IMR-90 (cell line): ENCODE data around the gene CDH23. TPM values are rescaled to one million over a fixed set of nuclear protein-coding genes. Genes with fewer than 3 reads are reported as not detected.

Experiments used
- ATAC-seq: fragments of 200-7000 bp; cut with Tn5 transposase; 2 replicates; pipeline ENCODE4 v1.9.1; 2020; ENCODE audit warnings: low read depth, mild to moderate bottlenecking, moderate library complexity
- BruUV-seq: library from RNA; stranded (reverse); fragments of 400-500 nt; replicated peaks from 2 replicates; lab custom pipeline; 2021; lab: Mats Ljungman, UMichigan
- CTCF ChIA-PET: fragments of 300-600 bp; formaldehyde crosslinking; extraction: SDS; loops from one replicate; lab custom pipeline; 2021; ENCODE audit warnings: antibody characterized with exemption; lab: Yijun Ruan, JAX
- POLR2A ChIA-PET: fragments of 300-600 bp; sonication (Branson Sonifier 250); formaldehyde crosslinking; loops from one replicate; lab custom pipeline; 2022; ENCODE audit warnings: antibody characterized with exemption; ENCODE audit not compliant: unreplicated experiment; lab: Charles Lee
- DNase-seq: peaks from one replicate; pipeline ENCODE4 v3.0.0; 2013
- H2AFZ ChIP-seq: replicated peaks from 2 replicates; pipeline ENCODE3; 2013; ENCODE audit warnings: low read length, mild to moderate bottlenecking; ENCODE audit not compliant: poor library complexity
- H2AK5ac ChIP-seq: 2 replicates; pipeline ENCODE4 v1.6.1; 2013; ENCODE audit warnings: low read depth, low read length, inconsistent platforms
- H2AK9ac ChIP-seq: replicated peaks from 2 replicates; pipeline ENCODE3; 2013; ENCODE audit warnings: mild to moderate bottlenecking, low read depth, low read length, moderate library complexity; ENCODE audit not compliant: poor library complexity
- H2BK120ac ChIP-seq: 2 replicates; pipeline ENCODE4 v1.6.1; 2013; ENCODE audit warnings: low read depth, low read length, inconsistent platforms
- H2BK15ac ChIP-seq: 3 replicates; pipeline ENCODE4 v1.6.1; 2013; ENCODE audit warnings: low read depth, low read length, inconsistent platforms
- H2BK20ac ChIP-seq: 2 replicates; pipeline ENCODE4 v1.6.1; 2013; ENCODE audit warnings: low read depth, mild to moderate bottlenecking, inconsistent platforms, low read length, moderate library complexity
- H2BK5ac ChIP-seq: 2 replicates; pipeline ENCODE4 v1.6.1; 2013; ENCODE audit warnings: mild to moderate bottlenecking, low read depth, low read length, inconsistent platforms; ENCODE audit not compliant: poor library complexity, severe bottlenecking
- H3K14ac ChIP-seq: replicated peaks from 2 replicates; pipeline ENCODE4 v1.6.1; 2013; ENCODE audit warnings: low read depth, low read length, inconsistent platforms
- H3K18ac ChIP-seq: 2 replicates; pipeline ENCODE4 v1.6.1; 2013; ENCODE audit warnings: low read depth, low read length, control low read depth
- H3K23ac ChIP-seq: 2 replicates; pipeline ENCODE4 v1.6.1; 2013; ENCODE audit warnings: low read depth, low read length, inconsistent platforms
- H3K27ac ChIP-seq: 2 replicates; pipeline ENCODE4 v1.5.1; 2013; ENCODE audit warnings: mild to moderate bottlenecking, control low read depth, low read length; ENCODE audit not compliant: insufficient read depth
- H3K27me3 ChIP-seq: 2 replicates; pipeline ENCODE4 v1.6.1; 2013; ENCODE audit warnings: low read length; ENCODE audit not compliant: control insufficient read depth, insufficient read depth
- H3K36me3 ChIP-seq: 2 replicates; pipeline ENCODE4 v1.6.1; 2013; ENCODE audit warnings: low read length, mixed read lengths; ENCODE audit not compliant: control insufficient read depth, insufficient read depth
- H3K4ac ChIP-seq: 2 replicates; pipeline ENCODE4 v1.6.1; 2013; ENCODE audit warnings: low read depth, low read length, inconsistent platforms
- H3K4me1 ChIP-seq: 2 replicates; pipeline ENCODE4 v1.6.1; 2013; ENCODE audit warnings: low read length, mixed read lengths; ENCODE audit not compliant: control insufficient read depth, insufficient read depth
- H3K4me2 ChIP-seq: 2 replicates; pipeline ENCODE4 v1.6.1; 2013; ENCODE audit warnings: low read depth, mild to moderate bottlenecking, control low read depth, low read length, moderate library complexity
- H3K4me3 ChIP-seq: 2 replicates; pipeline ENCODE4 v1.5.1; 2013; ENCODE audit warnings: low read depth, mild to moderate bottlenecking, control low read depth, low read length, moderate library complexity; ENCODE audit not compliant: insufficient read depth
- H3K56ac ChIP-seq: 2 replicates; pipeline ENCODE4 v1.6.1; 2013; ENCODE audit warnings: low read length, inconsistent platforms; ENCODE audit not compliant: insufficient read depth; ENCODE audit errors: extremely low read depth
- H3K79me1 ChIP-seq, 2 experiments: 2 replicates each; pipeline ENCODE4 v1.6.1; 2013; ENCODE audit warnings: low read length in 2 of 2, inconsistent platforms in 1 of 2, low read depth in 1 of 2
- H3K9ac ChIP-seq: 2 replicates; pipeline ENCODE4 v1.6.1; 2013; ENCODE audit warnings: low read depth, low read length, control low read depth
- H3K9me1 ChIP-seq: 2 replicates; pipeline ENCODE4 v1.6.1; 2013; ENCODE audit warnings: low read length, inconsistent platforms; ENCODE audit not compliant: insufficient read depth
- H3K9me3 ChIP-seq: 2 replicates; pipeline ENCODE4 v1.6.1; 2013; ENCODE audit warnings: low read length; ENCODE audit not compliant: control insufficient read depth, insufficient read depth
- H4K20me1 ChIP-seq: 2 replicates; pipeline ENCODE4 v1.6.1; 2013; ENCODE audit warnings: low read length, inconsistent platforms; ENCODE audit not compliant: insufficient read depth
- H4K5ac ChIP-seq: 2 replicates; pipeline ENCODE4 v1.6.1; 2013; ENCODE audit warnings: mild to moderate bottlenecking, low read depth, low read length, control low read depth
- H4K8ac ChIP-seq, 2 experiments: 2 replicates each; pipeline ENCODE4 v1.6.1; 2013; ENCODE audit warnings: low read depth in 2 of 2, low read length in 2 of 2, control low read depth in 1 of 2, inconsistent platforms in 1 of 2
- H4K91ac ChIP-seq: 2 replicates; pipeline ENCODE4 v1.6.1; 2013; ENCODE audit warnings: low read depth, low read length, inconsistent platforms; ENCODE audit not compliant: insufficient read depth
- BHLHE40 ChIP-seq: fragments of 150-350 bp; IDR thresholded peaks from 2 replicates; pipeline ENCODE4 v1.6.1; 2016; ENCODE audit warnings: mild to moderate bottlenecking, low read depth, low read length
- CEBPB ChIP-seq: IDR thresholded peaks from 2 replicates; pipeline ENCODE4 v1.6.1; 2012; ENCODE audit warnings: low read depth, low read length, improper control_type of control experiment
- CHD1 ChIP-seq: IDR thresholded peaks from 2 replicates; pipeline ENCODE4 v1.6.1; 2012; ENCODE audit warnings: low read depth, low read length, improper control_type of control experiment
- CTCF ChIP-seq: conservative IDR thresholded peaks from 2 replicates; pipeline ENCODE4 v1.5.1; 2012; ENCODE audit warnings: mild to moderate bottlenecking, low read depth, low read length, improper control_type of control experiment
- FOS ChIP-seq: fragments of 150-350 bp; IDR thresholded peaks from 2 replicates; pipeline ENCODE4 v1.6.1; 2016; ENCODE audit warnings: low read depth, low read length
- MAFK ChIP-seq: IDR thresholded peaks from 2 replicates; pipeline ENCODE4 v1.6.1; 2012; ENCODE audit warnings: low read depth, low read length, improper control_type of control experiment
- NFE2L2 ChIP-seq: fragments of 150-350 bp; IDR thresholded peaks from 2 replicates; pipeline ENCODE4 v1.6.1; 2016; ENCODE audit warnings: low read depth, mild to moderate bottlenecking, low read length
- POLR2A ChIP-seq: IDR thresholded peaks from 2 replicates; pipeline ENCODE4 v1.6.1; 2012; ENCODE audit warnings: mild to moderate bottlenecking, low read depth, low read length
- RAD21 ChIP-seq: IDR thresholded peaks from 2 replicates; pipeline ENCODE4 v1.6.1; 2012; ENCODE audit warnings: low read length, improper control_type of control experiment
- SMC3 ChIP-seq: fragments of 150-350 bp; IDR thresholded peaks from 2 replicates; pipeline ENCODE4 v1.6.1; 2016; ENCODE audit warnings: low read depth, mild to moderate bottlenecking, antibody characterized with exemption, low read length, moderate library complexity
- USF2 ChIP-seq: fragments of 150-350 bp; IDR thresholded peaks from 2 replicates; pipeline ENCODE4 v1.6.1; 2017; ENCODE audit warnings: mild to moderate bottlenecking, antibody characterized with exemption, low read length, low read depth
- WGBS, 2 experiments: methylation state at CpG; one replicate each; pipeline versions ENCODE4 v1.1.5 to v1.1.7; 2013; ENCODE audit warnings: missing lambda C conversion rate in 2 of 2; ENCODE audit not compliant: insufficient read length in 1 of 2; ENCODE audit errors: extremely low coverage in 2 of 2; 5-methylcytosine and 5-hydroxymethylcytosine counted together
- dilution Hi-C: fragments of 300-500 bp; cut with HindIII; formaldehyde crosslinking; loops from one replicate; pipeline ENCODE4 v1.14.3; 2018; ENCODE audit warnings: low sequenced_read_pairs; ENCODE audit not compliant: unreplicated experiment
- in situ Hi-C: fragments of 300-500 bp; cut with MboI; formaldehyde crosslinking; loops from 3 replicates; pipeline ENCODE4 v1.14.3; 2019; ENCODE audit warnings: low sequenced_read_pairs, inconsistent platforms, mixed read lengths
- intact Hi-C: fragments of 100-400 bp; cut with micrococcal nuclease; formaldehyde crosslinking; loops from 2 replicates; pipeline ENCODE4 v1.10.0; 2022
- polyA plus RNA-seq, 3 experiments: library from polyadenylated mRNA; depleted of rRNA; stranded (reverse); fragments of >200 nt; gene quantifications; 2 replicates each; pipeline ENCODE4 v1.2.3, GENCODE V29; 2012; ENCODE audit warnings: low replicate concordance in 1 of 3
- total RNA-seq: library from RNA; depleted of rRNA; stranded (reverse); fragments of >200 nt; gene quantifications from 2 replicates; pipeline ENCODE4 v1.2.3, GENCODE V29; 2012

The CDH23 gene
- total and polyA plus RNA-seq, 2 of the 4 experiments (the other 2 are of a cell fraction), result under 0.01 to 0.03 TPM

DNA sequence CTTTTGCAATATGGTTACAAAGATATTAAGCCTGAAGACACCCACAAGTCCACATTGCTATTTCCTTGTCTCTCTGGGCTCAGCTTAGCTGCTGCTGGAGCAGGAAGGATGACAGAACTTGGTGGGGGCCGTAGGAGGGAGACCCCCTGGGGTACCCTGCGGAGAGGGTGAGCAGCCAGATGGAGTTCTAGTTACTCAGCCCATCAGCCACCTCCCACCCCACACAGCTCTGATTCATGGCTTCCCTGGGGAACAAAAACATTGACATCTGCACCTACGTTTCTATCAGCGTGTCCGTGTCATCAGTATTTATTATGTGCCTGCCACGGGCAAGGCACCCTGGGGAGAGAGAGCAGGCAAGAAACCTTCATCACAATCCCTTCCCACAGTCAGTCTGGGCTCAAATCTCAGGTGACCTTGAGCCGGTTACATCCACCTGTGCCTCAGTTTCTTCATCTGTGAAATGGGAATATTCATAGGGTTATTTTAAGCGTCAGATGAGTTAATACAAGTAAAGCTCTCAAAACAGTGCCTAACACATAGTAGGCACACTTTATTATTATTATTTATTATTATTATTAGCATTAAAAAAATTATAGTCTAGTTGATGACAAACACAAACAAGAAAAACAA lies 191.3 kb downstream of the CDH23 start:
- no peak overlapping the region for H2BK15ac ChIP-seq
- H3K23ac ChIP-seq, result no peak overlapping the region
- H2BK120ac ChIP-seq, result no peak overlapping the region
- no peak overlapping the region for H3K9ac ChIP-seq
- H3K9me3 ChIP-seq, result no peaks in the 10 kb centered on the region
- no peak overlapping the region for H2BK20ac ChIP-seq
- no peaks in the 10 kb centered on the region for H3K79me1 ChIP-seq
- no peak overlapping the region for H2AK9ac ChIP-seq
- H3K36me3 ChIP-seq, result no peaks in the 10 kb centered on the region
- H3K4ac ChIP-seq, result no peak overlapping the region
- ChIA-PET POLR2A (no interaction called here), CTCF (no interaction called here)
- dilution Hi-C loops, result no loop called here
- intact Hi-C loops, result no loop called here
- TF ChIP-seq CEBPB (no peak), NFE2L2 (no peak), CTCF (no peak), SMC3 (no peak), BHLHE40 (no peak), USF2 (no peak), POLR2A (no peak), FOS (no peak), RAD21 (no peak), CHD1 (no peak), MAFK (no peak)
- no peak for DNase-seq
- no peak overlapping the region for H4K91ac ChIP-seq
- no peak overlapping the region for H4K8ac ChIP-seq
- H4K20me1 ChIP-seq, result no peaks in the 10 kb centered on the region
- H3K4me3 ChIP-seq, result no peak overlapping the region
- no peak overlapping the region for H3K27ac ChIP-seq
- WGBS, 2 experiments, result no CpG with 5 or more reads among the region's 8 CpGs
- H3K27me3 ChIP-seq, result peaks cover 35% of the 10 kb centered on the region
- no peak overlapping the region for H2AK5ac ChIP-seq
- ATAC-seq, result no peak
- BruUV-seq, result no TSS peak
- in situ Hi-C loops, result no loop called here
- H2BK5ac ChIP-seq, result no peak overlapping the region
- H4K5ac ChIP-seq, result no peak overlapping the region
- H3K9me1 ChIP-seq, result no peaks in the 10 kb centered on the region
- no peak overlapping the region for H3K18ac ChIP-seq
- H3K4me2 ChIP-seq, result no peak overlapping the region
- no peaks in the 10 kb centered on the region for H3K4me1 ChIP-seq
- H3K56ac ChIP-seq, result no peak overlapping the region
- H3K14ac ChIP-seq, result no peak overlapping the region
- no peak overlapping the region for H2AFZ ChIP-seq
